Activated naive CD8-positive, alpha-beta T cell treated with anti-CD3 and anti-CD28 coated beads for 36 hours (primary cell): Measurements from ENCODE around the gene MIS18A. TPM values are rescaled to one million over a fixed set of nuclear protein-coding genes. Genes with fewer than 3 reads are reported as not detected.

ENCODE experiments used
- DNase-seq: peaks from one replicate; pipeline ENCODE4 v3.0.0; 2021
- H3K27ac Mint-ChIP-seq: one replicate; pipeline ENCODE4 v1.8.0; 2022; ENCODE audit warnings: mild to moderate bottlenecking, moderate library complexity, mixed read lengths
- H3K27me3 Mint-ChIP-seq: one replicate; pipeline ENCODE4 v1.8.0; 2022; ENCODE audit warnings: mild to moderate bottlenecking, mixed read lengths
- H3K36me3 Mint-ChIP-seq: one replicate; pipeline ENCODE4 v1.8.0; 2021; ENCODE audit warnings: mild to moderate bottlenecking, mixed read lengths
- H3K4me1 Mint-ChIP-seq: one replicate; pipeline ENCODE4 v1.8.0; 2021; ENCODE audit warnings: mixed read lengths
- H3K4me3 Mint-ChIP-seq: one replicate; pipeline ENCODE4 v1.8.0; 2022; ENCODE audit warnings: mild to moderate bottlenecking, moderate library complexity, mixed read lengths
- H3K9me3 Mint-ChIP-seq: one replicate; pipeline ENCODE4 v1.8.0; 2022; ENCODE audit warnings: mixed read lengths
- total RNA-seq, 2 experiments: library from RNA; stranded (reverse); gene quantifications; one replicate each; pipeline ENCODE4 v1.2.3, GENCODE V29; 2021

MIS18A gene
- total RNA-seq, 2 experiments from 2014 or later, result 36.3 to 38.5 TPM

DNA sequence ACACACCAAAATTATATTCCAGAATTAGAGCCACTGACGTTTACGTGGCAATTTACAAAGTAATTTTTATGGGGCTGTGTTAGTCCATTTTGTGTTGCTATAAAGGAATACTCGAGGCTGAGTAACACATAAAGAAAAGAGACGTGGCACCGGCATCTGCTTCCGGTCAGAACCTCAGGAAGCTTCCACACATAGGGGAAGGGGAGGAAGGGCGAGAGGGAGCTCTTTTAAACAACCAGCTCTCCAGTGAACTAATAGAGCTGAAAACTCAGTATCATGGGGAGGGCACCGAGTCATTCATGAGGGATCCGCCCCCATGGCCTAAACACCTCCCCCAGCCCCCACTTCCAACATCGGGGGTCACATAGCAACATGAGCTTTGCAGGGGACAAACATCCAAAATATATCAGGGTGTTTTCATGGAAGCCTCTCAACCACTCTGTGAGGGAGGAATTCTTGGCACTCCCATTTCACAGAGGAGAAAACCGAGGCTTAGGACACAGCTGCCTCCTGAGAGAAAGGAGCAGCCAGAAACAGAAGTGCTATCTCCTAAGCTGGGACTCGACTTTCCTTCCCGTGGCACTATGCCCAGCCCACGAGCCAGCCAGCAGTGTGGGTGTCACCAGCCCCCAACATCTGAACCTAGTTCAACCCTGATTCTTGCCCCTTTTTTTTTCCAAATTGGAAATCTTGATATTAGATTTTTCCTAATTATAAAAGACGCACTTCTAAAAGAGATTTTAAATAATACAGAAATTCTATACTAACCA, 29.2 kb downstream of the MIS18A start:
- no peaks in the 10 kb centered on the region for H3K4me1 Mint-ChIP-seq
- peaks cover 11% of the 10 kb centered on the region for H3K9me3 Mint-ChIP-seq
- H3K4me3 Mint-ChIP-seq, result no peak overlapping the region
- no peak overlapping the region for H3K27ac Mint-ChIP-seq
- H3K36me3 Mint-ChIP-seq, result no peaks in the 10 kb centered on the region
- H3K27me3 Mint-ChIP-seq, result peaks cover 27% of the 10 kb centered on the region
- no peak for DNase-seq

GRCh38 chr21:32248571-32249461, 30.0 kb downstream of the MIS18A start:
- Mint-ChIP-seq H3K36me3 (no peaks in the 10 kb centered on the region), H3K27ac (no peak overlapping the region), H3K9me3 (peaks cover 11% of the 10 kb centered on the region), H3K27me3 (peaks cover 27% of the 10 kb centered on the region), H3K4me1 (no peaks in the 10 kb centered on the region), H3K4me3 (no peak overlapping the region)
- no peak for DNase-seq

GRCh38 chr21:32246571-32247140, 32.2 kb downstream of the MIS18A start:
- Mint-ChIP-seq H3K27me3 (peaks cover 20% of the 10 kb centered on the region), H3K4me1 (no peaks in the 10 kb centered on the region)

GRCh38 chr21:32245971-32246370, 32.9 kb downstream of the MIS18A start:
- H3K4me3 Mint-ChIP-seq, result no peak overlapping the region
- H3K36me3 Mint-ChIP-seq, result no peaks in the 10 kb centered on the region
- no peak for DNase-seq
- H3K9me3 Mint-ChIP-seq, result peaks cover 6% of the 10 kb centered on the region
- H3K4me1 Mint-ChIP-seq, result peaks cover 4% of the 10 kb centered on the region
- H3K27me3 Mint-ChIP-seq, result peaks cover 13% of the 10 kb centered on the region
- H3K27ac Mint-ChIP-seq, result no peak overlapping the region

More at GRCh38 chr21:32246571-32247140, 32.2 kb downstream of the MIS18A start:
- no peaks in the 10 kb centered on the region for H3K36me3 Mint-ChIP-seq
- H3K27ac Mint-ChIP-seq, result no peak overlapping the region
- no peak for DNase-seq
- peaks cover 11% of the 10 kb centered on the region for H3K9me3 Mint-ChIP-seq
- H3K4me3 Mint-ChIP-seq, result no peak overlapping the region

GRCh38 chr21:32240851-32241687, 37.8 kb downstream of the MIS18A start:
- Mint-ChIP-seq H3K36me3 (no peaks in the 10 kb centered on the region), H3K4me3 (no peak overlapping the region), H3K27ac (no peak overlapping the region), H3K4me1 (peaks cover 4% of the 10 kb centered on the region), H3K27me3 (no peaks in the 10 kb centered on the region), H3K9me3 (no peaks in the 10 kb centered on the region)
- no peak for DNase-seq

DNA sequence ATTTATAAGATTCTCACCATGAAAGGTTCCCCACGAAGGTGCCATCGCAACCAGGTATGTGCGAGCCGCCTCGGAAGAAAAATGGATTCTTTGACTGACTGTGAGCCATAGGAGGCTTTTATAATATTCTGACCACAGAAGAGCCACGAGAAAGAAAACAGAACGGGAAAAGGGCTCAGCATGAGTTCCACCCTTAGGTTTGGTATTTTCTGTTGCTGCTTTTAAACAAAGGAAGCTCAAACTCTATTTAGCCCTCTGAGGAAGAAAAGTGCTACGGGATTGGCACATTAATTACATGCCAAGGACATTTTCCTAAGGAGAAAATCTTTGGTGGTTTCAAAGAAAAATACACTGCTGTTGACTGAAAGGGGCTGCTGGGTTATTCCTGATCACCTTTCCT, 39.3 kb downstream of the MIS18A start:
- H3K36me3 Mint-ChIP-seq, result no peaks in the 10 kb centered on the region
- H3K9me3 Mint-ChIP-seq, result no peaks in the 10 kb centered on the region
- no peak overlapping the region for H3K4me3 Mint-ChIP-seq
- no peak overlapping the region for H3K27ac Mint-ChIP-seq
- peaks cover 4% of the 10 kb centered on the region for H3K4me1 Mint-ChIP-seq
- DNase-seq, result no peak
- H3K27me3 Mint-ChIP-seq, result no peaks in the 10 kb centered on the region

DNA sequence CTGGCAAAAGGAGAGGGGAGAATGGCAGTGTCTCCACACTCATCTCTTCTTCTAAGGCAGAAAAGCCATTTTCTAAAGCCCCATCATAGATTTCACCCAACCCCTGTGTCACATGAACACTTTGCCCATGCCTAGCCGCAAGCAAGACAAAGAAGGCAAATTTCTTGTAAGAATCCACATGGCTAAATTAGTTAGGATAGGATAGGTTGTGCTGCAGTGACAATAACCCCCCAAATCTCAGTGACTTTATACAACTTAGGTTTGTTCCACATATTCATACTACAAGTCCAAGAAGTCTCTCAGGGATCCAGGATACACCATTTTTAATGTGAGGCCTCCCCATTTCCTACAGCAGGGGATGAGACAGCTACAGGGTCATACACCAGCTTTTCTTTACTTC, 40.8 kb downstream of the MIS18A start:
- Mint-ChIP-seq H3K4me1 (peaks cover 4% of the 10 kb centered on the region), H3K27ac (no peak overlapping the region), H3K27me3 (no peaks in the 10 kb centered on the region), H3K36me3 (no peaks in the 10 kb centered on the region), H3K4me3 (no peak overlapping the region), H3K9me3 (no peaks in the 10 kb centered on the region)
- DNase-seq, result no peak

- H3K9me3 Mint-ChIP-seq, result no peaks in the 10 kb centered on the region
- no peaks in the 10 kb centered on the region for H3K27me3 Mint-ChIP-seq
- no peak overlapping the region for H3K27ac Mint-ChIP-seq
- H3K4me1 Mint-ChIP-seq, result peaks cover 4% of the 10 kb centered on the region
- no peaks in the 10 kb centered on the region for H3K36me3 Mint-ChIP-seq
- DNase-seq, result no peak
- no peak overlapping the region for H3K4me3 Mint-ChIP-seq
Measured at GRCh38 chr21:32237021-32237420, 41.8 kb downstream of the MIS18A start.

DNA sequence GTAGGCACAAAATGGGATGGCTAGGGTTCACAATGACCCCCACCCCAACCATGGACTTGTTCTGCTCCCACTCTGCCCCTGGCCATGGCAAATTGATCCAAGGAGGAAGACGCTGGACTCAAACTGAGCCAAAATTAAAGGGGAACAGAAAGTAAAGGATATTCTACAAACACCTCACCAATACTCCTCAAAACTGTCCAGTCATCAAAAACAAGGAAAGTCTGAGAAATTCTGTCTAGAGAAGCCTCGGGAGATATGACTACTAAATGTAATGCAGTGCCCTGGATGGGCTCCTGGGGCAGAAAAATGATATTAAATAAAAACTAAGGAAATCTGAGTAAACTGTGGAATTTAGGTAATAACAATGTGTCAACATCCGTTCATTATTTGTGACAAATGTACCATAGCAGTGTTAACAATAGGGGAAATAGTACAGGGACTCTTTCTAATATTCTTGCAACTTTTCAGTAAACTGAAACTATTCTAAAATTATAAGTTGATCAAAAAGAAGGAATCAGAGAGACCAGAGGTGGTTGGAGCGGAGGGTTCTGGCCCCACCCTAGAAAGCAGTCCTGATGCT, 45.0 kb downstream of the MIS18A start:
- Mint-ChIP-seq H3K27me3 (no peaks in the 10 kb centered on the region), H3K36me3 (no peaks in the 10 kb centered on the region), H3K9me3 (no peaks in the 10 kb centered on the region), H3K27ac (no peak overlapping the region), H3K4me1 (no peaks in the 10 kb centered on the region), H3K4me3 (no peak overlapping the region)
- DNase-seq, result no peak

GRCh38 chr21:32233055-32233546, 45.7 kb downstream of the MIS18A start:
- Mint-ChIP-seq H3K36me3 (no peaks in the 10 kb centered on the region), H3K27me3 (no peaks in the 10 kb centered on the region), H3K4me1 (no peaks in the 10 kb centered on the region), H3K4me3 (no peak overlapping the region), H3K27ac (no peak overlapping the region), H3K9me3 (no peaks in the 10 kb centered on the region)
- DNase-seq, result no peak

DNA sequence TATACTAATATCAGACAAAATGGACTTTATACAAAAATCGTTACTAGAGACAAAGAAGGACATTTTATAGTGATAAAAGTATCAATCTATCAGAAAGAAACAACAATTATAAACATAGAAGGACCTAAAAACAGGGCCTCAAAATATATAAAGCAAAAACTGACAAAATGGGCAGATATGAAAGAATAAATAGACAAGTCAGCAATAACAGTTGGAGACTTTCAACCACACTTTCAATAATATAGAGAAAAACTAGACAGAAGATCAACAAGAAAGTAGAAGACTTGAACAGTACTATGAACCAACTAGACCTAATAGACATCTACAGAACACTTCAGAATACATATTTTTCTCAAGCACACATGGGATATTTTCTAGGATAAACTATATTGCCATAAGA, 52.4 kb downstream of the MIS18A start:
- Mint-ChIP-seq H3K4me3 (no peak overlapping the region), H3K27me3 (no peaks in the 10 kb centered on the region), H3K27ac (no peak overlapping the region), H3K9me3 (peaks cover 11% of the 10 kb centered on the region), H3K36me3 (no peaks in the 10 kb centered on the region), H3K4me1 (no peaks in the 10 kb centered on the region)
- DNase-seq, result no peak
